ENCODE data around the gene MED27. TPM values are rescaled to one million over a fixed set of nuclear protein-coding genes. Genes with fewer than 3 reads are reported as not detected.

MED27 gene
- total RNA-seq, 1 experiment from 2014 or later: 24.4 TPM

GRCh38 chr9:131863306-131863896 is 216.3 kb downstream of the MED27 start:
- no peak for DNase-seq (ENCODE audit: low read depth, low spot score)
- H3K4me3 ChIP-seq (ENCODE audit: low read depth in 2 of 2, low read length in 2 of 2): no peak overlapping the region
- TF ChIP-seq, protein P1, sequence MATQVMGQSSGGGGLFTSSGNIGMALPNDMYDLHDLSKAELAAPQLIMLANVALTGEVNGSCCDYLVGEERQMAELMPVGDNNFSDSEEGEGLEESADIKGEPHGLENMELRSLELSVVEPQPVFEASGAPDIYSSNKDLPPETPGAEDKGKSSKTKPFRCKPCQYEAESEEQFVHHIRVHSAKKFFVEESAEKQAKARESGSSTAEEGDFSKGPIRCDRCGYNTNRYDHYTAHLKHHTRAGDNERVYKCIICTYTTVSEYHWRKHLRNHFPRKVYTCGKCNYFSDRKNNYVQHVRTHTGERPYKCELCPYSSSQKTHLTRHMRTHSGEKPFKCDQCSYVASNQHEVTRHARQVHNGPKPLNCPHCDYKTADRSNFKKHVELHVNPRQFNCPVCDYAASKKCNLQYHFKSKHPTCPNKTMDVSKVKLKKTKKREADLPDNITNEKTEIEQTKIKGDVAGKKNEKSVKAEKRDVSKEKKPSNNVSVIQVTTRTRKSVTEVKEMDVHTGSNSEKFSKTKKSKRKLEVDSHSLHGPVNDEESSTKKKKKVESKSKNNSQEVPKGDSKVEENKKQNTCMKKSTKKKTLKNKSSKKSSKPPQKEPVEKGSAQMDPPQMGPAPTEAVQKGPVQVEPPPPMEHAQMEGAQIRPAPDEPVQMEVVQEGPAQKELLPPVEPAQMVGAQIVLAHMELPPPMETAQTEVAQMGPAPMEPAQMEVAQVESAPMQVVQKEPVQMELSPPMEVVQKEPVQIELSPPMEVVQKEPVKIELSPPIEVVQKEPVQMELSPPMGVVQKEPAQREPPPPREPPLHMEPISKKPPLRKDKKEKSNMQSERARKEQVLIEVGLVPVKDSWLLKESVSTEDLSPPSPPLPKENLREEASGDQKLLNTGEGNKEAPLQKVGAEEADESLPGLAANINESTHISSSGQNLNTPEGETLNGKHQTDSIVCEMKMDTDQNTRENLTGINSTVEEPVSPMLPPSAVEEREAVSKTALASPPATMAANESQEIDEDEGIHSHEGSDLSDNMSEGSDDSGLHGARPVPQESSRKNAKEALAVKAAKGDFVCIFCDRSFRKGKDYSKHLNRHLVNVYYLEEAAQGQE (IDR thresholded peaks at IDR 0.05; ENCODE audit: insufficient read depth in 1 of 2, low read depth in 2 of 2, low read length in 1 of 2): no peak
- no peak for TF ChIP-seq SIN3A (IDR thresholded peaks at IDR 0.05; ENCODE audit: borderline replicate concordance, insufficient read depth, low read depth, low read length)
- no peak for TF ChIP-seq TCF7L2 (IDR thresholded peaks at IDR 0.05; ENCODE audit: low read depth, low read length)
- no peak for TF ChIP-seq CTCF (IDR thresholded peaks at IDR 0.05)
- TF ChIP-seq POLR2AphosphoS5 (IDR thresholded peaks at IDR 0.05; ENCODE audit: low read depth, low read length): no peak
- H3K27ac ChIP-seq (ENCODE audit: low read length): no peak overlapping the region
- no peaks in the 10 kb centered on the region for H3K9me3 ChIP-seq (ENCODE audit: control insufficient read depth, insufficient read depth, low read depth, low read length)
- ATAC-seq: no peak
- BruUV-seq (replicated peaks): no TSS peak
- H3K36me3 ChIP-seq (ENCODE audit: control insufficient read depth, insufficient read depth, low read length): no peaks in the 10 kb centered on the region
- in situ Hi-C loops (cut with HindIII; ENCODE audit: low pct_unique_long_range_greater_than_20kb, low sequenced_read_pairs): no loop called here
- POLR2A ChIA-PET: no interaction called here
- no peaks in the 10 kb centered on the region for H3K27me3 ChIP-seq (ENCODE audit: control insufficient read depth, insufficient read depth, low read length)
- intact Hi-C loops (cut with micrococcal nuclease; ENCODE audit: unreplicated experiment): no loop called here
- no peaks in the 10 kb centered on the region for H3K4me1 ChIP-seq (ENCODE audit: control insufficient read depth, insufficient read depth, low read length)
- CTCF ChIA-PET: no interaction called here

GRCh38 chr9:131862261-131862660 is 217.4 kb downstream of the MED27 start:
- no peaks in the 10 kb centered on the region for H3K27me3 ChIP-seq (ENCODE audit: control insufficient read depth, insufficient read depth, low read length)
- H3K4me3 ChIP-seq (ENCODE audit: low read depth in 2 of 2, low read length in 2 of 2): no peak overlapping the region
- no peak for TF ChIP-seq POLR2AphosphoS5 (IDR thresholded peaks at IDR 0.05; ENCODE audit: low read depth, low read length)
- TF ChIP-seq, protein P1 (IDR thresholded peaks at IDR 0.05; ENCODE audit: insufficient read depth in 1 of 2, low read depth in 2 of 2, low read length in 1 of 2): no peak
- TF ChIP-seq SIN3A (IDR thresholded peaks at IDR 0.05; ENCODE audit: borderline replicate concordance, insufficient read depth, low read depth, low read length): no peak
- TF ChIP-seq CTCF (IDR thresholded peaks at IDR 0.05): no peak
- TF ChIP-seq TCF7L2 (IDR thresholded peaks at IDR 0.05; ENCODE audit: low read depth, low read length): no peak
- no peaks in the 10 kb centered on the region for H3K9me3 ChIP-seq (ENCODE audit: control insufficient read depth, insufficient read depth, low read depth, low read length)
- ChIA-PET POLR2A (no interaction called here), CTCF (no interaction called here)
- no TSS peak for BruUV-seq (replicated peaks)
- in situ Hi-C loops (cut with HindIII; ENCODE audit: low pct_unique_long_range_greater_than_20kb, low sequenced_read_pairs) (no loop called here), intact Hi-C loops (cut with micrococcal nuclease; ENCODE audit: unreplicated experiment) (no loop called here)
- H3K36me3 ChIP-seq (ENCODE audit: control insufficient read depth, insufficient read depth, low read length): no peaks in the 10 kb centered on the region
- no peak for DNase-seq (ENCODE audit: low read depth, low spot score)
- H3K4me1 ChIP-seq (ENCODE audit: control insufficient read depth, insufficient read depth, low read length): no peaks in the 10 kb centered on the region
- ATAC-seq: no peak
- H3K27ac ChIP-seq (ENCODE audit: low read length): no peak overlapping the region

All from Panc1 (cell line).